ENCODE data around the gene NTM.

- TF ChIP-seq CTCF (IDR thresholded peaks at IDR 0.05) (no peak), EP300 (IDR thresholded peaks at IDR 0.05; ENCODE audit: low read depth) (no peak), POLR2A (IDR thresholded peaks at IDR 0.05) (no peak), POLR2AphosphoS5 (IDR thresholded peaks at IDR 0.05) (no peak)
Observed at GRCh38 chr11:132260636-132261035, 890.2 kb downstream of the NTM start.

Data from transverse colon (tissue), 4 donors.